ENCODE results near the gene POTEF. TPM values are rescaled to one million over a fixed set of nuclear protein-coding genes. Genes with fewer than 3 reads are reported as not detected.
"Not testable (repeated sequence)": the region's sequence is repeated elsewhere in the genome, so short reads cannot be mapped to it uniquely, and the experiment has no call there.

Gene POTEF
- total RNA-seq, 1 experiment from 2014 or later, result 10.5 TPM

DNA sequence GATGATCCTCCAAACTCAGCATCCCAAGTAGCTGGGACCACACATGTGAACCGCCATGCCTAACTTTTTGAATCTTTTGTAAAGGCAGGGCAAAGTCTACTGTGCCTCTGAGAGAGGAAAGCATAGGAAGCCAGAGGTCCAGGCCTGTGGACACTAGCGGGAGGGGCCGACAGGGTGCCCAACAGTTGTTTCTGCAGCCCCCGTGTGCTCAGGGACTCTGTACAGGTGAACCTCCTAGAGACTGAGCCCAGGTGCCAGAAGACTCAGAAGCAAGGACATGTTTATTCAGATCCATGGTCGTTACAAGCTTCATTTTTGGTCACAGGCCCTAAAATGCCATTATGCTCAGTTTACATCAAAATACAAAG, 22.1 kb upstream of the POTEF start:
- not testable (repeated sequence) for H3T11ph ChIP-seq (ENCODE audit: low read length); H4K8ac ChIP-seq (replicated peaks; ENCODE audit: insufficient read length, low read depth, low read length); H3K4me3 Mint-ChIP-seq; H3K23me2 ChIP-seq (ENCODE audit: insufficient read length, low read depth, low read length, poor library complexity, severe bottlenecking); H4K91ac ChIP-seq (ENCODE audit: insufficient read length, low read depth, low read length); H3K27ac Mint-ChIP-seq; H4K5ac ChIP-seq (ENCODE audit: insufficient read length, low read depth, low read length); H2AK5ac ChIP-seq (ENCODE audit: insufficient read length, low read length); H3K14ac ChIP-seq (ENCODE audit: insufficient read depth, low read length); H3K9me3 ChIP-seq (ENCODE audit: control insufficient read depth, low read depth, low read length); H2BK12ac ChIP-seq (ENCODE audit: insufficient read length, low read depth, low read length); H4K20me1 ChIP-seq (ENCODE audit: control insufficient read depth, insufficient read depth, insufficient read length); H2BK5ac ChIP-seq (ENCODE audit: insufficient read length, low read length); H2BK20ac ChIP-seq (ENCODE audit: low read depth, low read length, poor library complexity, severe bottlenecking); H3K27ac ChIP-seq (ENCODE audit: insufficient read length, low read depth, low read length); H3K18ac ChIP-seq (ENCODE audit: insufficient read length, low read depth, low read length); H3K79me2 ChIP-seq (ENCODE audit: insufficient read depth, low read length); H3K4ac ChIP-seq (ENCODE audit: low read depth, low read length); H3K4me1 Mint-ChIP-seq; H3K27me3 Mint-ChIP-seq (ENCODE audit: low read depth); H3K79me1 ChIP-seq (ENCODE audit: insufficient read depth, low read depth, low read length, poor library complexity, severe bottlenecking); H3K4me1 ChIP-seq (ENCODE audit: insufficient read depth, low read length); H2AFZ ChIP-seq (ENCODE audit: low read length); H3K4me2 ChIP-seq (ENCODE audit: insufficient read depth, insufficient read length, low read length); H3K56ac ChIP-seq (ENCODE audit: insufficient read length, low read depth, low read length); H3K23ac ChIP-seq (ENCODE audit: insufficient read length, low read depth, low read length); H2BK120ac ChIP-seq (ENCODE audit: low read depth, low read length, poor library complexity, severe bottlenecking); H3K9me3 Mint-ChIP-seq; H2BK15ac ChIP-seq (ENCODE audit: low read depth, low read length); H3K27me3 ChIP-seq (ENCODE audit: insufficient read depth, low read length); DNase-seq; H3K9ac ChIP-seq (ENCODE audit: extremely low read depth, insufficient read length, low read length)
- WGBS (ENCODE audit: extremely low coverage, insufficient read length, low lambda C conversion rate), result no CpG with 5 or more reads among the region's 5 CpGs
- peaks cover 4 to 34% (median 31%) of the 10 kb centered on the region in 3 experiments; a peak in 6 of 7 replicates for H3K36me3 Mint-ChIP-seq (ENCODE audit: insufficient read depth in 1 of 3, low read depth in 3 of 3)

Data from H9 (cell line).